VCaP (cell line): ENCODE measurements around the gene TSC22D2.

Experiments used
- H3K27ac ChIP-seq: fragments of 450-650 bp; 2 replicates; pipeline ENCODE4 v1.5.1; 2017
- TF ChIP-seq, protein P1 (sequence below): fragments of 450-650 bp; conservative IDR thresholded peaks from 2 replicates; pipeline ENCODE4 v1.5.1; 2017; ENCODE audit warnings: mild to moderate bottlenecking, moderate library complexity

The TSC22D2 gene

DNA sequence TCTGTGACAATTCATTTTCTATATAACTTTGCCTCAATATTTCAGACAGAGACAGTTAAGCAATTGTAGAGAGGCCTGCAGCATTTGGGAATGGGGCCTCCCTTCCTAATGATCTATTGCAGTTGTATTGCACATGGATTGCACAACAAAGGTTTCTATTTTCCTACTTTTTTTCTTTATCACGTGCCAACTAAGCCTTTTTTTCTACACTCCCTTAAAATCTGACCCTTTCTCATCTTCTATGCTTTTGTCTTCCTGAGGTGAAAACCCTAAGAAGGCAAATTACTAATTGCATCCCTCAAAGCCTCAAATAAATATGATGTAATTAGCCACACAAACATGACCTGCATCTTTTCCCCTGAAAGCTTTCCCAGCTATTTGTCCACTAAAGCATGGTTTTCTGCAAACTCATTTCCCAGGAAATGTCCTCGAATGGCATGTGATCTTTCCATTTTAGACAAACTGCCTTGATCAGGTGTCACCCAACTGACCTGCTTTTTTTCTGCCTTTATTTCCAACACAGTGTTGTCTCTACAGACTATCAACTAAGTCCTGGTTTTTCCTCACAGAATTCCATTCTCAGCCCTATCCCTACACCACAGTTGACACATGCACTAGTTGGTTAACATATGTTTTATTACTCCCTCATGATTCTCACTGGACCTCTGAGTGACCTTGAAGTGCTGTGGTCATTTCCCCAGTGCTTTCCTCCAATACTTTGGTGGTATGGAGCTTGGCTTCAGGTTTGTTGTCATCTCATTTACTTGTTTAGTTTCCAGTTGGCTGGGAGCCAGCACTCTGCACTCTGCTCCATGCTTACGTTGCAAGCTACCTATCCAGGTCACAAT lies 31.9 kb upstream of the TSC22D2 start:
- TF ChIP-seq, protein P1, sequence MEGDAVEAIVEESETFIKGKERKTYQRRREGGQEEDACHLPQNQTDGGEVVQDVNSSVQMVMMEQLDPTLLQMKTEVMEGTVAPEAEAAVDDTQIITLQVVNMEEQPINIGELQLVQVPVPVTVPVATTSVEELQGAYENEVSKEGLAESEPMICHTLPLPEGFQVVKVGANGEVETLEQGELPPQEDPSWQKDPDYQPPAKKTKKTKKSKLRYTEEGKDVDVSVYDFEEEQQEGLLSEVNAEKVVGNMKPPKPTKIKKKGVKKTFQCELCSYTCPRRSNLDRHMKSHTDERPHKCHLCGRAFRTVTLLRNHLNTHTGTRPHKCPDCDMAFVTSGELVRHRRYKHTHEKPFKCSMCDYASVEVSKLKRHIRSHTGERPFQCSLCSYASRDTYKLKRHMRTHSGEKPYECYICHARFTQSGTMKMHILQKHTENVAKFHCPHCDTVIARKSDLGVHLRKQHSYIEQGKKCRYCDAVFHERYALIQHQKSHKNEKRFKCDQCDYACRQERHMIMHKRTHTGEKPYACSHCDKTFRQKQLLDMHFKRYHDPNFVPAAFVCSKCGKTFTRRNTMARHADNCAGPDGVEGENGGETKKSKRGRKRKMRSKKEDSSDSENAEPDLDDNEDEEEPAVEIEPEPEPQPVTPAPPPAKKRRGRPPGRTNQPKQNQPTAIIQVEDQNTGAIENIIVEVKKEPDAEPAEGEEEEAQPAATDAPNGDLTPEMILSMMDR, result no peak
- H3K27ac ChIP-seq, result no peak overlapping the region

DNA sequence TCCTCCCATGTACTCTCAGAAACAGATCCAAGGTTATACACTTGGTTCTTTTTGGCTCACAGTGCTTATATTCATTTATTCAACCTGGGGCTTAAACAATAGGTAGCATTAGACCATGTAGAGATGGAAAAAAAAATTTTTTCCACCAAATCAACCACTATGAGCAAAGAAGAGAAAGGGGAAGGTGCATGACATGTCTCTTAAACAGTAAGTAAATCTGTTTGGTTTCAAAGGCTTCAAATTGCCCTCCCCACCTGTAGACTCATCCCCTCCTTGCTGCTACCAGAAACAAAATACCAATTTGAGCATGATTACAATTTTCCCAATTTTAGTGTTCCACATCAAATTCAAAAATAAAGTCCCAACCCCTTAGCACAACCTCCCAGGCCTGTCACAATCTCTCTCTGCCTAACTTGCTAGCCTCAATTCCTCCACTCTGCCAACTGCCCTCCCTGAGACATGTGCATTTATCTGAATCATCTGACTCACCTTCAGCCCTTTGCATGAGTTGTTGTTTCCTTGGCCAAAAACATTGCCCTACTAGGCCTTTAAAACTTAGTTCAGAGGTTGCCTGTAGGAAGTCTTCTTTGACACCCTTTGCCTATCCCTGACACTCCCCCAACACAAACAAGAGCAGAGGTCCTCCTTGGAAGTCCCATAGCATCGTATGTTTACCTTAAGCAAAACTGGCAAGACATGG lies 30.3 kb upstream of the TSC22D2 start:
- TF ChIP-seq, protein P1, result no peak
- H3K27ac ChIP-seq, result no peak overlapping the region

DNA sequence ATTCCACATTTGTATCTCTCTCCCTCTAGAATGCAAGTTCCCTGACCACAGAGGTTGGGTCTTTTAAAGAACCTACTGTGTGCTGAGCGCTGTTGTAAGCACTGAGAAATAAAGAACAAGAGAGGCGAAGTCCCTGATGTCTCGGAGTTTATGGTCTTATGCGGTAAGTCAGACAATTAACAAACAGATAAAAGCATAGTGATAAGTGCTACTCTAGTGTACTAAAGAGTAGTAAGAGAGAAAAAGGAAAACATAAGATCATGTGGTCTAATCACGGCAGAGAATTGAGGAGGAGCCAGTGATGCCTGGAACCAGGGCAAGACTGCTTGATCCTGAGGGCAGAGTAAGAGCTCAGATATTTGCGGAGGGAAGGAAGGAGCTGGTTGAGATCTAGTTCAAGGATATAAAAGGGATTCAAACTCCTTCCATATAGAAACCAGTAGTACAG lies 29.8 kb upstream of the TSC22D2 start:
- no peak overlapping the region for H3K27ac ChIP-seq
- TF ChIP-seq, protein P1, result no peak

DNA sequence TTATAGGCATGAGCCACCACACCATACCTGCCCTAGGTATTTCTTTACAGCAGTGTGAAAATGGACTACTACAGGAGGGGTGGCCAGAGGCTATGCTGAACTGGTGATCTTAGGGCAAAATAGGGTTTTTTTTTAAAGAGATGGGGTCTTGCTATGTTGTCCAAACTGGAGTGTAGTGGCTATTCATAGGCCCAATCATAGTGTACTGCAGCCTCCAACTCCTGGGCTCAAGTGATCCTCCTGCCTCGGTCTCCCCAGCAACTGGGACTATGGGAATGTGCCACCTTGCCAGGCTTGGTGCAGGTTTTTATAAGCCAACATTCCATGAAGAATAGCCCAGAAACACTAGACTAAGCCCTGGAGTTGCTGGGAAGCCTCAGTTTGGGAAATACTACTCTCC lies 28.6 kb upstream of the TSC22D2 start:
- TF ChIP-seq, protein P1, result no peak
- H3K27ac ChIP-seq, result no peak overlapping the region

DNA sequence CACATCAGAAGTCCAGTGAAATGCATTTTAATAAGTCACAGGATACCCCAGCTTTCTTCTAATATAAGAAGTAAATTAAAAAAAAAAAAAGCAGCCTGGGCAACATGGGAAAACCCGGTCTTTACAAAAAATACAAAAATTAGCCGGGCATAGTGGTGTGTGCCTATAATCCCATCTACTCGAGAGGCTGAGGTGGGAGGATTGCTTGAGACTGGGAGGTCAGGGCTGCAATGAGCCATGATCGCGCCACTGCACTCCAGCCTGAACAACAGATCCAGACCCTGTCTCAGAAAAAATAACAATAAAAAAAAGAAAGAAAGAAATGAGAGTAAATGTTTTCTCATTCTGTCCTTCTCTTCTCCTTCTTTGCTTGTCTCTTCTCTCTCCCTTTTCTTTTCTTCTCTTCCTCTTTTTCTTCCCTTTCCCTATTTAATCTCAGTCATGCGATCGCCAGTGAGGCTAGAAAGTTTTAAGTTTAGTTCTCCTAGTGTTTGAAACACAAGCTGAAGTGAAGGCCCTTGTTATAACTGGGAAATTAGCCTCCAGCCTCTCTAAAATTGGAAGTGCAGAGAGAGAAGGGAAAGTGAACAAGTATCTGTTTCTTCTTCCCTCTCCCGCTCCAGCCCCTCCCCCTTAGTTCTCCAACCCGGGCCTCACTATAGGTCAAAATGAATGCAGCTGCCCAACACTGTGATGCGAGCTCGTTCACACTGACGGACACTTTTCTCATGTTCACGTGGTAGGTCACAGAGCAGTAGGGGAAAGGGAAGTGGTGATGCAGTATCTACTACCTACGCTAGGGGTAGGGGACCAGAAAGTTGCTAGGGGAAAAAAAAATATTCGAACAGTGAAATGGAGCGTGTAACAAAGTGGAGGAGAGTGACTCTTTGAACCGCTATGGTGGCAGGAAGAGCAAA lies 23.5 kb upstream of the TSC22D2 start:
- H3K27ac ChIP-seq, result no peak overlapping the region
- TF ChIP-seq, protein P1, result no peak

DNA sequence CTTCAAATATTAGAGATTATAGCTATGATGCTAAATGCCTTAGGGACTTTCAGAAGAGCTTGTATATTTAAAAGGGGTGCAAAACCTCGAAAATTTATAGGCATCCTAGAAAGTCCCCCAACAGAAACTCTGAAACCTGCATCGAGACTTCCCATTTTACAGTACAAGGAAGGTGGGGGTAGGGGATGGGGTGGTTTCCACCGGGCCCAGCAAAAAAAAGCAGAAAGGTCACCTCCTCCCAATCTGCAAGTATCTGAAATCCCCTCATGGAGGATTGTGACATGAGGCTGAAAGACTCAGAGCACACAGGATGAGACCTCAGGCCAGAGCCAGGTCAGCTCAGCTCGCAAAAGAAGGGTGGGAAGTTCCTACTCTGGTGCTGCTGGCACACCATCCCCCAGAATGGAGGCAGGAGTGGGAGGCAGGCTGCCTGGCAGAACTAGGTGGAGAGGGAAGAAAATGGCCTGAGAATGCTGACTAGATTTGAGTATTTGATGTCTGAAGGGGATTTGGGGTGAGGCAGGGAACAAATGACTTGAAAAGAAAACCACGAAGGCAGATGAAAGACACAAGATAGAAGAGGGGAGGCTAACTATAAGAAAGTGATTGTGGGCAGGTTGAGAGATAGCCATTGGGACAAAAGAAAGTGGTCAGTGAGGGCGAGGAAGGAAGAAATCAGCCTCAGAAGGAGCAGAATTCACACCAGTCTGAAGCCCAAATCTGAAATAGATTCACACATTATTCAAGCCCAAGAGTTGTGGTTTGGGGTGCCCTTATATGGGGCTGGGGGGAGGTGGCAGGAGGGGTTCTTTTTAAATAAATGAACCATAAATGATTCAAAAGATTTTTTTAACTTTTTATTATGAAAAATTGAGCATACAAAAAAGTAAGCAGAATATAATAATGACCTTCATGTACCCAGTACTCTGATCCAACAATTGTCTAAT lies 22.5 kb upstream of the TSC22D2 start:
- H3K27ac ChIP-seq, result no peak overlapping the region
- TF ChIP-seq, protein P1, result no peak
